ENCODE measurements around the gene RAC3. TPM values are rescaled to one million over a fixed set of nuclear protein-coding genes. Genes with fewer than 3 reads are reported as not detected.

Gene RAC3
- total and polyA plus RNA-seq, 4 donors: 0.63 to 6.3 (median 3.3) TPM

DNA sequence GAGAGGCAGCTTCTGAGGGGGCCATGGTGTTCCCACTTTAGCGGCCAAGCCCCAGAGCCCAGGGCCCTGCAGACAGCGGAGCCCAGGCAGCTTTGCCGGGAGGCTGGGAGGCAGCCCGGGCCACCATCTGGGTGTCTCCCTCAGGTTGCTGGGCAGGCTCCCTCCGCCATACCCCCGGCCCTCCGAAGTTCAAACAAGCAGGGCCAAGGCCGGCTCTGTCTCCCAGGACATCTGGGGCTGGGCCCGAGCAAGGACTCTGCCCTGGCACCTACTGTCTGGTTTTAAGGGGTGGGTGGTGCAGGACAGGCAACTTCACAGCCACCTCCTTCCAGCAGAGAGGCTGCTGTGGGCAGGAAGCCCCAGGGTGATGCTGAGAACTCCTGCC lies 31.5 kb downstream of the RAC3 start (continued):
- TF ChIP-seq CTCF (IDR thresholded peaks at IDR 0.05; ENCODE audit: low read depth, low read length, missing input control) (no peak), JUND (IDR thresholded peaks at IDR 0.05) (no peak), GABPA (IDR thresholded peaks at IDR 0.05 in 1 of 2, conservative IDR thresholded peaks at IDR 0.05 in 1 of 2) (no peak), HNF4A (conservative IDR thresholded peaks at IDR 0.05) (no peak), HNF4G (IDR thresholded peaks at IDR 0.05) (no peak), EGR1 (IDR thresholded peaks at IDR 0.05; ENCODE audit: low read depth in 2 of 2) (no peak), RXRA (IDR thresholded peaks at IDR 0.05) (no peak)
- TF ChIP-seq, protein P1, sequence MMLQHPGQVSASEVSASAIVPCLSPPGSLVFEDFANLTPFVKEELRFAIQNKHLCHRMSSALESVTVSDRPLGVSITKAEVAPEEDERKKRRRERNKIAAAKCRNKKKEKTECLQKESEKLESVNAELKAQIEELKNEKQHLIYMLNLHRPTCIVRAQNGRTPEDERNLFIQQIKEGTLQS (IDR thresholded peaks at IDR 0.05): no peak

GRCh38 chr17:82063424-82064415 lies 32.2 kb downstream of the RAC3 start:
- no peak for DNase-seq (ENCODE audit: low spot score)
- WGBS: 64% methylated on average over 20 of the region's 20 CpGs
- Histone ChIP-seq H3K4me1 (ENCODE audit: control insufficient read depth in 4 of 4, insufficient read depth in 4 of 4, low read length in 3 of 4) (peaks cover 8 to 32% (median 24%) of the 10 kb centered on the region in 4 donors), H3K9ac (ENCODE audit: low read depth in 1 of 2, low read length in 2 of 2) (no peak overlapping the region), H3K4me3 (ENCODE audit: low read depth in 1 of 3, low read length in 3 of 3) (peak overlapping the region in 2 of 3 donors; percentile 95 to 96), H3K27me3 (ENCODE audit: control insufficient read depth in 4 of 4, insufficient read depth in 4 of 4, low read length in 3 of 4) (no peaks in the 10 kb centered on the region), H3K36me3 (ENCODE audit: control insufficient read depth in 4 of 4, insufficient read depth in 3 of 4, low read depth in 1 of 4, low read length in 3 of 4) (peaks cover 2 to 42% (median 14%) of the 10 kb centered on the region in 4 donors), H3K9me3 (ENCODE audit: control insufficient read depth in 4 of 4, low read length in 3 of 4) (no peaks in the 10 kb centered on the region), H3K27ac (ENCODE audit: low read depth in 1 of 2, low read length in 2 of 2) (peak overlapping the region; percentile 26 to 81)
- TF ChIP-seq MAX (IDR thresholded peaks at IDR 0.05) (no peak), FOXA1 (IDR thresholded peaks at IDR 0.05) (no peak), TAF1 (conservative IDR thresholded peaks at IDR 0.05) (no peak), ZBTB33 (IDR thresholded peaks at IDR 0.05) (no peak), HNF4A (conservative IDR thresholded peaks at IDR 0.05) (no peak), EGR1 (IDR thresholded peaks at IDR 0.05; ENCODE audit: low read depth in 2 of 2) (no peak), JUND (IDR thresholded peaks at IDR 0.05) (no peak), RAD21 (IDR thresholded peaks at IDR 0.05) (no peak), HNF4G (IDR thresholded peaks at IDR 0.05) (no peak), NR2F2 (IDR thresholded peaks at IDR 0.05) (no peak), SP1 (IDR thresholded peaks at IDR 0.05) (no peak), RXRA (IDR thresholded peaks at IDR 0.05) (peak; percentile 30 to 62), GABPA (IDR thresholded peaks at IDR 0.05 in 1 of 2, conservative IDR thresholded peaks at IDR 0.05 in 1 of 2) (peak in 1 of 2 donors; percentile 33)
- TF ChIP-seq, protein P1 (IDR thresholded peaks at IDR 0.05): no peak

Data from liver (tissue), 9 donors.